GM18951 (cell line): Measurements from ENCODE around the gene TANC1.

Experiments
- POLR2A ChIP-seq: IDR thresholded peaks from 4 replicates; pipeline ENCODE4 v1.6.1; 2011; ENCODE audit warnings: mild to moderate bottlenecking; ENCODE audit not compliant: insufficient read length, insufficient read depth; ENCODE audit errors: extremely low read depth
- in situ Hi-C: fragments of 300-500 bp; cut with MboI; formaldehyde crosslinking; loops from one replicate; pipeline ENCODE4 v1.12.0; 2022; ENCODE audit warnings: low sequenced_read_pairs, mixed read lengths, inconsistent platforms; ENCODE audit not compliant: unreplicated experiment

The TANC1 gene

DNA sequence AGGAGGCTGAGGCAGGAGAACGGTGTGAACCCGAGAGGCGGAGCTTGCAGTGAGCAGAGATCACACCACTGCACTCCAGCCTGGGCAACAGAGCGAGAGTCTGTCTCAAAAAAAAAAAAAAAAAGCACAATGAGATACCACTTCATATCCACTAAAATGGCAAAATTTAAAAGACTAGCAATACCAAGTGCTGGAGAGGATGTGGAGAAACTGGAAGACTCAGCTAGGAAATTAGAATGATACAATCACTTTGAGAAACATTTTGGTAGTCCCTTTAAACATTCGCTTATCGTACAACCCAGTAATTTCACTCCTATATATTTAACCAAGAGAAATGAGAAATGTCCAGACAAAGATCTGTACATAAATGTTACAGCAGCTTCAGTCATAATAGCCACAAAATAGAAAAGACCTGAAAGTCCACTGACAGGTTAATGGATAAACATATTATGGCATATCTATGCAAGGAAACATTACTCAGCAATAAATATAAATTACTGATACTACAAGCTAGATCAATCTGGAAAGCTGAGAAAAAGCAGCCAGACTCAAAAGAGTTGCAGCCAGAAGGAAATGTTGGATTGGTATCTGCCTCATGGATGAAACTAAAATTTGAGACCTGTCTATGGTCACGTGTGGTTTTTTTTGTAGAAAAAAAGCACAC, 278.0 kb downstream of the TANC1 start:
- TF ChIP-seq POLR2A: no peak
- in situ Hi-C loops: no loop called here

- in situ Hi-C loops: no loop called here
- TF ChIP-seq POLR2A: no peak
These were observed 281.7 kb downstream of the TANC1 start for GRCh38 chr2:159249990-159250715.

DNA sequence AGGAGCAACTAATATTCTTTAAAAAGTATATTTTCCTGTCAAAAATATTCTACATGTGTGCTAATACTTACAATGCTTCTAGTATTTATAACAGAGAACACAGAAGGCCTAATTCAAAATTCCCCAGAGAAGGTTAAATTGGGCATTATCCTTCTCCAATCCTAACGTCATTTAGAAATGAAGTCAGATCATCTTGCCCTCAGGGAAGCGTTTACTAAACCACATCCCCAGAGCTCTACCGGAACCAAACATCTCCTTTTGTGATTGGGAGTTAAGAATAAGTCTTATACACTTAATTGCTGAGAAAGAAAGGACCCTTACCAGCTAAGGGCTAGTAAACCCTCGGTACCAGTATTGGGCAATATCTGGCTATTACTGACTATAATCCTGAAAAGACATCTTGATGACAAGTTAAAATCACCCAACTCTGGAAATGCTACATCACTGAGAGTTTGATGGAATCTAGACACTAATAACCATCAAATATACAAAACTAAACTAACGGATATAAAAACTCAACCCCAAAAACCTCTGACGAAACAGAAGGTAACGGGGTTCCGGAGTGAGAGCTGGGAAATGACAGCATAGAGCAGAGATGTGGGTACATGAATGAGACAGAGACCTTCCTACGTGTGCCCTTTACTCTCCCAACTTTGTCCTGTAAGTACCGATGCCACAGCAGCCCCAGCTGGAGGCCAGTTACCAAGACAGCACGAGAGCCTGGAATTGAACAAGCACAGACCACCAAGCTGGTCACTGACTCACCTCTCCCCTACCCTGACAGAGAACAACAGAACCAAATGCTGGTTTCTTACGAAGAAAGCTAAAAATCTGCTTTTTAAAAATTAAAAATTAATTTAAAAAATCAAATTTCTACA, 283.1 kb downstream of the TANC1 start:
- in situ Hi-C loops: no loop called here
- no peak for TF ChIP-seq POLR2A

GRCh38 chr2:159252905-159253304, 284.5 kb downstream of the TANC1 start:
- TF ChIP-seq POLR2A: no peak
- in situ Hi-C loops: no loop called here

GRCh38 chr2:159256159-159256558, 287.7 kb downstream of the TANC1 start:
- in situ Hi-C loops: no loop called here
- TF ChIP-seq POLR2A: no peak

DNA sequence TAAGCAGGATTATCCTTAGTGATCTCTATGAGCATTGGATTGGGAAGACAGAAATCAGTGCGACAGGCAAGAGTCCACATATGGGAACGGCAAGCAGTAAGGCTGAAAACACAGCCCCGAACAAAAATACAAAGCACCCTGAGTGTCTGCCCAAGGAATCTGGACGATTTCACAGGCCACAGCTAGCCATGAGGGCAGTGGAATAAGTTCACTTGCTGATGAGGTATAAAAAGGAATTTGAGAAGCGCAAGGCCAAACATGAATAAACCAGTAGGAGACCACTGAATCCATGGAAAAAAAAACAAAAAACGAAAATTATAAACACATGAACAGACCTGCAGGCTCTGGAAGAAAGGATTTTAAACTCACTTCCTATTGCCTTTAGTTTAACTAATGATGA, 293.8 kb downstream of the TANC1 start:
- in situ Hi-C loops: no loop called here
- TF ChIP-seq POLR2A: no peak

- TF ChIP-seq POLR2A: no peak
- in situ Hi-C loops: no loop called here
These were observed 294.5 kb downstream of the TANC1 start for GRCh38 chr2:159262904-159263303.

GRCh38 chr2:159265171-159265576, 296.7 kb downstream of the TANC1 start:
- no peak for TF ChIP-seq POLR2A
- in situ Hi-C loops: no loop called here

DNA sequence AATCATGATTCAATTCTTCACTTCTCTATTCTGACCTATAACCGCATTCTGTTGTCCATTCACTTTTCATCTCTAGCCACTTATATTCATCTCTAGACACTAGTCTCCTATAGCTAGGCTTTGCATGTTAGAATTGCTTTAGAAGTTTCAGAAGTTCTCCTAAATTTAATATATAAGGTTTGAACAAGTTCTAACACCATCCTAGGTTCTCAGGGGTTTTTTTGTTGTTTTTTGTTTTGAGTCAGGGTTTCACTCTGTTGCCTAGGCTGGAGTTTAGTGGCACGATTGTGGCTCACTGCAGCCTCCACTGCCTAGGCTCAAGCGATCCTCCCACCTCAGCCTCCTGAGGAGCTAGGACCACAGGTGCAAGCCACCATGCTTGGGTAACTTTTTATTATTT, 298.1 kb downstream of the TANC1 start:
- in situ Hi-C loops: no loop called here
- TF ChIP-seq POLR2A: no peak

DNA sequence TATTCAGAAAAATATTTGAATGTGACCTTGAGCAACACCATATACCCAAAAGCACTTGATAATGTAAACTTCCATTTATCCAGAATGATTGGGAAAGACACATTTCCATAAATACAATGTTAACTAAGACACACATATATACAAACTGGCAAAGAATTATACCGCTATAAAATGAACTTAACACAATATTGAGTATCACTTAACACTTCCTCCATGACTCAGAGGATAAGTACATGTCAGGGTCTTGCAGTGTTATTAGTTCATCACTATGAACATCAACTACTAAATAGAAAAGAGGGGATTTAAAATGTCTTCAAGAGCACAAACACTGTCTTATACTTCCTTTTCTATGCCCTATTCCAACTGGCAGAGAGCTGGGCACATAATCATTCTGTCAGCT, 299.5 kb downstream of the TANC1 start:
- in situ Hi-C loops: no loop called here
- TF ChIP-seq POLR2A: no peak

DNA sequence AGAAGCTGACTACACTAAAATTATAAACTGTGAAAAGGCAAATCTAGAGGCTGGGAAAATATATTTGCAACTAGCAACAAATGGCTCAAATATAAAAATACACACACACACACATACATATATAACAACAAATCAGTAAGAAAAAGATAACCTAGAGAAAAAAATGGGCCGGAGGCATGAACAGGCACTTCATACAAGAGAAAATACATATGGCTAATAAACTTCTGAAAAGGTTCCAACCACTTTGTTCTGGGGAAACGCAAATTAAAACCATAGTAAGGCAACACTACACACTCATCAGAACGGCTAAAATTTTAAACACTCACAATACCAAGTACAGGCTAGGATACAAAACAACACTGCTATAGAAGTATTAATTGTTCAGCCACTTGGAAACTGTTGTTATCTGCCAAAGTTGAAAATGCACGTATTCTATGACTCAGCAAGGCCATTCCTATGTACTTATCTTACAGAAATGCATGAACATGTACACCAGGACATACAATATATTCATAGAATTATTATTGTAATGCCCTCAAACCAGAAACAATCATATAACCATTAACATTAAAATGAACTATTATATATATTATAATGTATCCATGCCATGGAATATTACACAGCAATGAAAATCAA, 302.4 kb downstream of the TANC1 start:
- in situ Hi-C loops: no loop called here
- no peak for TF ChIP-seq POLR2A

- in situ Hi-C loops: no loop called here
- no peak for TF ChIP-seq POLR2A
These were observed 303.7 kb downstream of the TANC1 start for GRCh38 chr2:159272156-159272555.

GRCh38 chr2:159275111-159275510, 306.7 kb downstream of the TANC1 start:
- no peak for TF ChIP-seq POLR2A
- in situ Hi-C loops: no loop called here
